Colonic mucosa (tissue), 4 donors: ENCODE results near the gene ATP9B. TPM values are rescaled to one million over a fixed set of nuclear protein-coding genes. Genes with fewer than 3 reads are reported as not detected.

Experiments
- DNase-seq: peaks from one replicate; pipeline ENCODE4 v3.0.0-alpha.2; 2020
- H3K27ac ChIP-seq: fragments of 200-600 bp; one replicate; pipeline ENCODE4 v1.8.0; 2021
- H3K27me3 ChIP-seq: fragments of 200-600 bp; one replicate; pipeline ENCODE4 v1.8.0; 2021
- H3K36me3 ChIP-seq: fragments of 200-600 bp; one replicate; pipeline ENCODE4 v1.8.0; 2021
- H3K4me1 ChIP-seq: fragments of 200-600 bp; one replicate; pipeline ENCODE4 v1.8.0; 2021; ENCODE audit warnings: mild to moderate bottlenecking
- H3K4me3 ChIP-seq: fragments of 200-600 bp; one replicate; pipeline ENCODE4 v1.8.0; 2021
- H3K9ac ChIP-seq, 2 donors: one replicate each; pipeline ENCODE4 v1.7.0; 2013; ENCODE audit warnings: control low read depth in 2 of 2, low read depth in 2 of 2, low read length in 2 of 2
- H3K9me3 ChIP-seq: fragments of 200-600 bp; one replicate; pipeline ENCODE4 v1.8.0; 2021
- CTCF ChIP-seq: fragments of 200-600 bp; IDR thresholded peaks from one replicate; pipeline ENCODE4 v1.8.0; 2022; ENCODE audit warnings: antibody characterized with exemption, mild to moderate bottlenecking
- intact Hi-C: fragments of 100-400 bp; cut with DNase I; formaldehyde crosslinking; loops from one replicate; pipeline ENCODE4 v1.14.1; 2022
- total RNA-seq, 2 donors: library from RNA; stranded (reverse); fragmentation: NEBNext Ultra II Directional in 1 of 2; extraction: Animal tissue kit (Norgen Biotek cat#: 25700) in 1 of 2; gene quantifications; one replicate each; pipeline ENCODE4 v1.2.1, GENCODE V29; 2021
- donor health status: healthy.
- donor health status: DM: no; HTN: no; CAD: no.
- donor health status: DM: no; HTN: no; CAD: no.

Gene ATP9B
- total RNA-seq, 2 donors from 2014 or later, result 20.4 to 30.3 TPM

GRCh38 chr18:79365701-79366100, 296.5 kb downstream of the ATP9B start:
- H3K9ac ChIP-seq, result no peak overlapping the region
- H3K9me3 ChIP-seq, result no peaks in the 10 kb centered on the region
- H3K36me3 ChIP-seq, result no peaks in the 10 kb centered on the region
- no peak for TF ChIP-seq CTCF
- H3K27ac ChIP-seq, result no peak overlapping the region
- H3K4me1 ChIP-seq, result no peaks in the 10 kb centered on the region
- H3K27me3 ChIP-seq, result no peaks in the 10 kb centered on the region
- no peak overlapping the region for H3K4me3 ChIP-seq
- intact Hi-C loops, result no loop called here
- DNase-seq, result no peak

GRCh38 chr18:79366177-79367094, 297.2 kb downstream of the ATP9B start:
- Histone ChIP-seq H3K27ac (no peak overlapping the region), H3K4me3 (no peak overlapping the region), H3K9ac (no peak overlapping the region), H3K4me1 (no peaks in the 10 kb centered on the region), H3K36me3 (no peaks in the 10 kb centered on the region), H3K9me3 (no peaks in the 10 kb centered on the region), H3K27me3 (no peaks in the 10 kb centered on the region)
- DNase-seq, result no peak
- intact Hi-C loops, result no loop called here
- no peak for TF ChIP-seq CTCF

- no peak overlapping the region for H3K27ac ChIP-seq
- H3K27me3 ChIP-seq, result no peaks in the 10 kb centered on the region
- no peak overlapping the region for H3K4me3 ChIP-seq
- no peaks in the 10 kb centered on the region for H3K9me3 ChIP-seq
- no peaks in the 10 kb centered on the region for H3K36me3 ChIP-seq
- intact Hi-C loops, result no loop called here
- no peak for DNase-seq
- H3K4me1 ChIP-seq, result no peaks in the 10 kb centered on the region
- no peak for TF ChIP-seq CTCF
- no peak overlapping the region for H3K9ac ChIP-seq
These were observed 298.3 kb downstream of the ATP9B start for GRCh38 chr18:79367480-79367879.

- Histone ChIP-seq H3K9ac (no peak overlapping the region), H3K36me3 (no peaks in the 10 kb centered on the region), H3K4me3 (no peak overlapping the region), H3K4me1 (no peaks in the 10 kb centered on the region), H3K27ac (no peak overlapping the region), H3K27me3 (no peaks in the 10 kb centered on the region), H3K9me3 (no peaks in the 10 kb centered on the region)
- no peak for TF ChIP-seq CTCF
- DNase-seq, result no peak
- intact Hi-C loops, result no loop called here
These were observed 298.8 kb downstream of the ATP9B start for GRCh38 chr18:79367989-79368388.

GRCh38 chr18:79368681-79369080, 299.5 kb downstream of the ATP9B start:
- Histone ChIP-seq H3K27ac (no peak overlapping the region), H3K4me3 (no peak overlapping the region), H3K36me3 (no peaks in the 10 kb centered on the region), H3K9me3 (no peaks in the 10 kb centered on the region), H3K27me3 (no peaks in the 10 kb centered on the region), H3K4me1 (no peaks in the 10 kb centered on the region), H3K9ac (no peak overlapping the region)
- no peak for DNase-seq
- TF ChIP-seq CTCF, result no peak
- intact Hi-C loops, result no loop called here
